GM23338 (cell line): ENCODE data around the gene SLC24A4. TPM values are rescaled to one million over a fixed set of nuclear protein-coding genes. Genes with fewer than 3 reads are reported as not detected.

ENCODE experiments used
- ATAC-seq: fragments of 200-7000 bp; cut with Tn5 transposase; 3 replicates; pipeline ENCODE4 v1.9.1; 2020
- DNase-seq: peaks from one replicate; pipeline ENCODE4 v3.0.0-alpha.2; 2015; ENCODE audit warnings: low spot score
- H2AFZ ChIP-seq: fragments of 200-600 bp; sonication (generic); 2 replicates; pipeline ENCODE4 v1.8.0; 2016; ENCODE audit warnings: antibody characterized with exemption, mild to moderate bottlenecking, moderate library complexity
- H3F3A ChIP-seq: fragments of 200-600 bp; sonication (generic); replicated peaks from 2 replicates; pipeline ENCODE4 v1.8.0; 2017; ENCODE audit warnings: antibody characterized with exemption, mixed run types, low read depth
- H3K27ac ChIP-seq: fragments of 200-600 bp; sonication (generic); 2 replicates; pipeline ENCODE4 v1.6.1; 2016; ENCODE audit warnings: low read depth
- H3K27me3 ChIP-seq: fragments of 200-600 bp; sonication (generic); 2 replicates; pipeline ENCODE4 v1.8.0; 2016; ENCODE audit warnings: mild to moderate bottlenecking, mixed run types, moderate library complexity; ENCODE audit not compliant: insufficient read depth
- H3K36me3 ChIP-seq: fragments of 200-600 bp; sonication (generic); 2 replicates; pipeline ENCODE4 v1.8.0; 2016; ENCODE audit warnings: mild to moderate bottlenecking; ENCODE audit not compliant: insufficient read depth
- H3K4me1 ChIP-seq: fragments of 200-600 bp; sonication (generic); 2 replicates; pipeline ENCODE4 v1.8.0; 2016; ENCODE audit warnings: mild to moderate bottlenecking, moderate library complexity; ENCODE audit not compliant: insufficient read depth
- H3K4me2 ChIP-seq: fragments of 200-600 bp; sonication (generic); 2 replicates; pipeline ENCODE4 v1.7.1; 2017; ENCODE audit warnings: mixed run types
- H3K4me3 ChIP-seq: fragments of 200-600 bp; sonication (generic); 2 replicates; pipeline ENCODE4 v1.6.1; 2016; ENCODE audit warnings: mixed run types
- H3K79me2 ChIP-seq: fragments of 200-600 bp; sonication (generic); replicated peaks from 2 replicates; pipeline ENCODE4 v1.8.0; 2017; ENCODE audit warnings: mild to moderate bottlenecking; ENCODE audit not compliant: insufficient read depth
- H3K9me2 ChIP-seq: fragments of 200-600 bp; sonication (generic); 2 replicates; pipeline ENCODE4 v1.8.0; 2017; ENCODE audit not compliant: insufficient read depth
- H4K20me1 ChIP-seq: fragments of 200-600 bp; sonication (generic); replicated peaks from 2 replicates; pipeline ENCODE4 v1.8.0; 2017; ENCODE audit warnings: mild to moderate bottlenecking; ENCODE audit not compliant: insufficient read depth
- H3K27ac Mint-ChIP-seq: 2 replicates; pipeline ENCODE4 v1.8.0; 2020; ENCODE audit warnings: inconsistent platforms, mild to moderate bottlenecking, moderate library complexity, mixed read lengths
- H3K27me3 Mint-ChIP-seq: 3 replicates; pipeline ENCODE4 v1.8.0; 2022; ENCODE audit warnings: low read depth, mild to moderate bottlenecking, moderate library complexity, mixed read lengths, inconsistent platforms; ENCODE audit not compliant: insufficient read depth, poor library complexity
- H3K36me3 Mint-ChIP-seq: 3 replicates; pipeline ENCODE4 v1.8.0; 2021; ENCODE audit warnings: low read depth, mild to moderate bottlenecking, inconsistent platforms, moderate library complexity, mixed read lengths
- H3K4me1 Mint-ChIP-seq: 3 replicates; pipeline ENCODE4 v1.8.0; 2020; ENCODE audit warnings: mild to moderate bottlenecking, inconsistent platforms, mixed read lengths
- H3K4me3 Mint-ChIP-seq: 3 replicates; pipeline ENCODE4 v1.8.0; 2021; ENCODE audit warnings: moderate library complexity, mild to moderate bottlenecking, inconsistent platforms, mixed read lengths
- H3K9me3 Mint-ChIP-seq: 3 replicates; pipeline ENCODE4 v1.8.0; 2020; ENCODE audit warnings: moderate library complexity, mild to moderate bottlenecking, inconsistent platforms, mixed read lengths
- polyA plus RNA-seq: library from polyadenylated mRNA; unstranded; fragments of >200 nt; fragmentation: Nextera tagmentation; extraction: Ambion mirVana; gene quantifications from 2 replicates; pipeline ENCODE4 v1.2.1, GENCODE V29; 2016
- total RNA-seq: library from RNA; depleted of rRNA; stranded (reverse); fragments of >200 nt; shearing (Covaris generic); gene quantifications from 2 replicates; pipeline ENCODE4 v1.2.3, GENCODE V29; 2014
- TF ChIP-seq, protein P1 (sequence below): fragments of 250-450 bp; sonication (Bioruptor Pico); IDR thresholded peaks from 2 replicates; pipeline ENCODE4 v1.5.0; 2020; ENCODE audit warnings: mild to moderate bottlenecking, moderate library complexity
- TF ChIP-seq, protein P2 (sequence below), 2 experiments: fragments of 200-600 bp in 1 of 2; sonication (generic) in 1 of 2; conservative IDR thresholded peaks; 2 replicates each; pipeline versions ENCODE4 v1.5.1 to v1.6.1; 2016 to 2017; ENCODE audit warnings: antibody characterized with exemption in 2 of 2, low read depth in 2 of 2, mild to moderate bottlenecking in 2 of 2, moderate library complexity in 1 of 2

Gene SLC24A4
- total and polyA plus RNA-seq, 2 experiments from 2014 or later = 0.06 to 0.38 TPM

DNA sequence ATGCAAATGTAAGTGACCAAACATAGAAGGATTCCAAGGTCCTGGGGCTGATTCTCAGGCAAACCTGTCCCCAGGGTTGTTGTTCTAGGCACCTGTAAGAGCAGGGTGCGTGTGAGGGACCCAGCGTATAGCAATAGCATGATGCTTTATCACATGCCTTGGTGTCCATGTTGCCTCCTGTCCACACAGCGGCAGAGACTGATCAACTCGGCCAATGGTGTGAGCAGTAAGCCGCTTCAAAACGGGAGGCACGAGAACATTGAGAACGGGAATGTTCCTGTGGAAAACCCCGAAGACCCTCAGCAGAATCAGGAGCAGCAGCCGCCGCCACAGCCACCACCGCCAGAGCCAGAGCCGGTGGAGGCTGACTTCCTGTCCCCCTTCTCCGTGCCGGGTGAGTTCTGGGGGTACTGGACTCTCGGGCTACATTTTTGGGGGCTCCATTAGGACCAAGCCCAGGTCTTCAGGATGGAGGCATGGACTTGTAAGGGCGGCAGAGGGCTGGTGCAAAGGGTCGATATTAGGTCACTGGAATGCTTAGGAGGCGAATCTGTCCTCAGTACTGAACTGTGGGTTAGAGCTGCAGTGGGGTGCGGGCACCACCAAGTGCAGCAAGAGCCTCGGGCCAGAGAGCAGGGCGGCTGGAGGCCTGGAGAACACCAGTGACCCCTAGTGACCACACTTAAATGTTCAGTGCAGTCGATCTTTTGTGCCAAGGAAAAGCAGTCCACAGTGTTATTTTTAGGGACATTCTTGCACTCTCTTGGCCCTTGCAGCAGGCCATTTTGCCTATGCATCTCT lies 133.4 kb downstream of the SLC24A4 start:
- Histone ChIP-seq H3K4me3 (no peak overlapping the region), H3K36me3 (no peaks in the 10 kb centered on the region), H3K9me2 (no peaks in the 10 kb centered on the region), H4K20me1 (no peaks in the 10 kb centered on the region), H3K27ac (no peak overlapping the region), H2AFZ (peak overlapping the region; percentile 69), H3K4me2 (no peak overlapping the region), H3K27me3 (no peaks in the 10 kb centered on the region), H3K4me1 (no peaks in the 10 kb centered on the region), H3K79me2 (no peaks in the 10 kb centered on the region), H3F3A (no peaks in the 10 kb centered on the region)
- no peak overlapping the region for H3K27ac Mint-ChIP-seq
- peak; percentile 87 for DNase-seq
- H3K4me3 Mint-ChIP-seq = no peak overlapping the region
- ATAC-seq = peak; percentile 95
- peaks cover 2% of the 10 kb centered on the region for H3K4me1 Mint-ChIP-seq
- no peaks in the 10 kb centered on the region for H3K27me3 Mint-ChIP-seq
- no peaks in the 10 kb centered on the region for H3K36me3 Mint-ChIP-seq
- H3K9me3 Mint-ChIP-seq = no peaks in the 10 kb centered on the region
- TF ChIP-seq, protein P1, sequence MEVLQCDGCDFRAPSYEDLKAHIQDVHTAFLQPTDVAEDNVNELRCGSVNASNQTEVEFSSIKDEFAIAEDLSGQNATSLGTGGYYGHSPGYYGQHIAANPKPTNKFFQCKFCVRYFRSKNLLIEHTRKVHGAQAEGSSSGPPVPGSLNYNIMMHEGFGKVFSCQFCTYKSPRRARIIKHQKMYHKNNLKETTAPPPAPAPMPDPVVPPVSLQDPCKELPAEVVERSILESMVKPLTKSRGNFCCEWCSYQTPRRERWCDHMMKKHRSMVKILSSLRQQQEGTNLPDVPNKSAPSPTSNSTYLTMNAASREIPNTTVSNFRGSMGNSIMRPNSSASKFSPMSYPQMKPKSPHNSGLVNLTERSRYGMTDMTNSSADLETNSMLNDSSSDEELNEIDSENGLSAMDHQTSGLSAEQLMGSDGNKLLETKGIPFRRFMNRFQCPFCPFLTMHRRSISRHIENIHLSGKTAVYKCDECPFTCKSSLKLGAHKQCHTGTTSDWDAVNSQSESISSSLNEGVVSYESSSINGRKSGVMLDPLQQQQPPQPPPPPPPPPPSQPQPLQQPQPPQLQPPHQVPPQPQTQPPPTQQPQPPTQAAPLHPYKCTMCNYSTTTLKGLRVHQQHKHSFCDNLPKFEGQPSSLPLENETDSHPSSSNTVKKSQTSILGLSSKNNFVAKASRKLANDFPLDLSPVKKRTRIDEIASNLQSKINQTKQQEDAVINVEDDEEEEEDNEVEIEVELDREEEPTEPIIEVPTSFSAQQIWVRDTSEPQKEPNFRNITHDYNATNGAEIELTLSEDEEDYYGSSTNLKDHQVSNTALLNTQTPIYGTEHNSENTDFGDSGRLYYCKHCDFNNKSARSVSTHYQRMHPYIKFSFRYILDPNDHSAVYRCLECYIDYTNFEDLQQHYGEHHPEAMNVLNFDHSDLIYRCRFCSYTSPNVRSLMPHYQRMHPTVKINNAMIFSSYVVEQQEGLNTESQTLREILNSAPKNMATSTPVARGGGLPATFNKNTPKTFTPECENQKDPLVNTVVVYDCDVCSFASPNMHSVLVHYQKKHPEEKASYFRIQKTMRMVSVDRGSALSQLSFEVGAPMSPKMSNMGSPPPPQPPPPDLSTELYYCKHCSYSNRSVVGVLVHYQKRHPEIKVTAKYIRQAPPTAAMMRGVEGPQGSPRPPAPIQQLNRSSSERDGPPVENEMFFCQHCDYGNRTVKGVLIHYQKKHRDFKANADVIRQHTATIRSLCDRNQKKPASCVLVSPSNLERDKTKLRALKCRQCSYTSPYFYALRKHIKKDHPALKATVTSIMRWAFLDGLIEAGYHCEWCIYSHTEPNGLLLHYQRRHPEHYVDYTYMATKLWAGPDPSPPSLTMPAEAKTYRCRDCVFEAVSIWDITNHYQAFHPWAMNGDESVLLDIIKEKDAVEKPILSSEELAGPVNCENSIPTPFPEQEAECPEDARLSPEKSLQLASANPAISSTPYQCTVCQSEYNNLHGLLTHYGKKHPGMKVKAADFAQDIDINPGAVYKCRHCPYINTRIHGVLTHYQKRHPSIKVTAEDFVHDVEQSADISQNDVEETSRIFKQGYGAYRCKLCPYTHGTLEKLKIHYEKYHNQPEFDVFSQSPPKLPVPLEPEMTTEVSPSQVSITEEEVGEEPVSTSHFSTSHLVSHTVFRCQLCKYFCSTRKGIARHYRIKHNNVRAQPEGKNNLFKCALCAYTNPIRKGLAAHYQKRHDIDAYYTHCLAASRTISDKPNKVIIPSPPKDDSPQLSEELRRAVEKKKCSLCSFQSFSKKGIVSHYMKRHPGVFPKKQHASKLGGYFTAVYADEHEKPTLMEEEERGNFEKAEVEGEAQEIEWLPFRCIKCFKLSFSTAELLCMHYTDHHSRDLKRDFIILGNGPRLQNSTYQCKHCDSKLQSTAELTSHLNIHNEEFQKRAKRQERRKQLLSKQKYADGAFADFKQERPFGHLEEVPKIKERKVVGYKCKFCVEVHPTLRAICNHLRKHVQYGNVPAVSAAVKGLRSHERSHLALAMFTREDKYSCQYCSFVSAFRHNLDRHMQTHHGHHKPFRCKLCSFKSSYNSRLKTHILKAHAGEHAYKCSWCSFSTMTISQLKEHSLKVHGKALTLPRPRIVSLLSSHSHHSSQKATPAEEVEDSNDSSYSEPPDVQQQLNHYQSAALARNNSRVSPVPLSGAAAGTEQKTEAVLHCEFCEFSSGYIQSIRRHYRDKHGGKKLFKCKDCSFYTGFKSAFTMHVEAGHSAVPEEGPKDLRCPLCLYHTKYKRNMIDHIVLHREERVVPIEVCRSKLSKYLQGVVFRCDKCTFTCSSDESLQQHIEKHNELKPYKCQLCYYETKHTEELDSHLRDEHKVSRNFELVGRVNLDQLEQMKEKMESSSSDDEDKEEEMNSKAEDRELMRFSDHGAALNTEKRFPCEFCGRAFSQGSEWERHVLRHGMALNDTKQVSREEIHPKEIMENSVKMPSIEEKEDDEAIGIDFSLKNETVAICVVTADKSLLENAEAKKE (CRISPR knock-in tag) = no peak
- TF ChIP-seq, protein P2, sequence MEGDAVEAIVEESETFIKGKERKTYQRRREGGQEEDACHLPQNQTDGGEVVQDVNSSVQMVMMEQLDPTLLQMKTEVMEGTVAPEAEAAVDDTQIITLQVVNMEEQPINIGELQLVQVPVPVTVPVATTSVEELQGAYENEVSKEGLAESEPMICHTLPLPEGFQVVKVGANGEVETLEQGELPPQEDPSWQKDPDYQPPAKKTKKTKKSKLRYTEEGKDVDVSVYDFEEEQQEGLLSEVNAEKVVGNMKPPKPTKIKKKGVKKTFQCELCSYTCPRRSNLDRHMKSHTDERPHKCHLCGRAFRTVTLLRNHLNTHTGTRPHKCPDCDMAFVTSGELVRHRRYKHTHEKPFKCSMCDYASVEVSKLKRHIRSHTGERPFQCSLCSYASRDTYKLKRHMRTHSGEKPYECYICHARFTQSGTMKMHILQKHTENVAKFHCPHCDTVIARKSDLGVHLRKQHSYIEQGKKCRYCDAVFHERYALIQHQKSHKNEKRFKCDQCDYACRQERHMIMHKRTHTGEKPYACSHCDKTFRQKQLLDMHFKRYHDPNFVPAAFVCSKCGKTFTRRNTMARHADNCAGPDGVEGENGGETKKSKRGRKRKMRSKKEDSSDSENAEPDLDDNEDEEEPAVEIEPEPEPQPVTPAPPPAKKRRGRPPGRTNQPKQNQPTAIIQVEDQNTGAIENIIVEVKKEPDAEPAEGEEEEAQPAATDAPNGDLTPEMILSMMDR (conservative IDR thresholded peaks at IDR 0.05; ENCODE audit: low read depth in 2 of 2) = peak; percentile 67 to 92
